Endothelial cell of umbilical vein (primary cell): ENCODE measurements around the gene SH3PXD2A. TPM values are rescaled to one million over a fixed set of nuclear protein-coding genes. Genes with fewer than 3 reads are reported as not detected.

Experiments
- BruUV-seq: library from RNA; stranded (reverse); fragments of 400-500 nt; replicated peaks from 2 replicates; lab custom pipeline; 2021; lab: Mats Ljungman, UMichigan
- CTCF ChIA-PET: fragments of 300-600, 350-600 bp; sonication (Branson Sonifier 250); formaldehyde crosslinking; loops from one replicate; lab custom pipeline; 2021; ENCODE audit warnings: antibody characterized with exemption, inconsistent platforms; lab: Charles Lee
- POLR2A ChIA-PET: fragments of 300-600, 350-600 bp; sonication (Branson Sonifier 250); formaldehyde crosslinking; loops from one replicate; lab custom pipeline; 2021; ENCODE audit warnings: antibody characterized with exemption, inconsistent platforms; lab: Charles Lee
- DNase-seq: peaks from one replicate; pipeline ENCODE4 v3.0.0-alpha.2; 2011; ENCODE audit warnings: low read depth, low spot score
- FAIRE-seq: peaks from 2 replicates; lab custom pipeline; 2011; peaks lifted over from hg19 to GRCh38; lab: Jason Lieb, UNC
- H2AFZ ChIP-seq: 2 replicates; pipeline ENCODE4 v1.6.0; 2012; ENCODE audit warnings: low read depth, low read length, control low read depth, inconsistent platforms
- H3K27ac ChIP-seq: 2 replicates; pipeline ENCODE4 v1.5.1; 2011; ENCODE audit warnings: low read depth, mild to moderate bottlenecking, control low read depth, low read length, moderate library complexity; ENCODE audit not compliant: insufficient read depth
- H3K27me3 ChIP-seq, 2 experiments: 2 replicates each; pipeline versions ENCODE4 v1.6.0 to v1.6.1; 2011; ENCODE audit warnings: low read length in 2 of 2, mixed read lengths in 1 of 2; ENCODE audit not compliant: control insufficient read depth in 2 of 2, insufficient read depth in 2 of 2
- H3K36me3 ChIP-seq, 2 experiments: 2 replicates in 1 of 2; 3 replicates in 1 of 2; pipeline ENCODE4 v1.5.1; 2011; ENCODE audit warnings: low read length in 2 of 2, mild to moderate bottlenecking in 1 of 2, moderate library complexity in 1 of 2; ENCODE audit not compliant: control insufficient read depth in 2 of 2, insufficient read depth in 2 of 2; ENCODE audit errors: extremely low read depth in 1 of 2
- H3K4me1 ChIP-seq: 3 replicates; pipeline ENCODE4 v1.5.1; 2011; ENCODE audit warnings: mild to moderate bottlenecking, low read length; ENCODE audit not compliant: control insufficient read depth, insufficient read depth; ENCODE audit errors: extremely low read depth
- H3K4me2 ChIP-seq: 2 replicates; pipeline ENCODE4 v1.6.1; 2011; ENCODE audit warnings: low read length, control low read depth, mixed read lengths; ENCODE audit not compliant: insufficient read depth
- H3K4me3 ChIP-seq, 3 experiments: fragments of 200-600 bp in 1 of 3; sonication (generic), shearing (Covaris generic) in 1 of 3; replicated peaks in 1 of 3; 2 replicates each; pipeline ENCODE4 v1.5.1; 2011 to 2016; ENCODE audit warnings: control low read depth in 3 of 3, low read length in 3 of 3, mild to moderate bottlenecking in 2 of 3, inconsistent platforms in 1 of 3, low read depth in 1 of 3, moderate library complexity in 1 of 3; ENCODE audit not compliant: insufficient read depth in 1 of 3
- H3K79me2 ChIP-seq: 2 replicates; pipeline ENCODE4 v1.6.0; 2012; ENCODE audit warnings: low read length, inconsistent platforms; ENCODE audit not compliant: control insufficient read depth, insufficient read depth
- H3K9ac ChIP-seq: replicated peaks from 2 replicates; pipeline ENCODE3; 2011; ENCODE audit warnings: low read length, control low read depth; ENCODE audit not compliant: insufficient read depth; ENCODE audit errors: extremely low read depth
- H3K9me1 ChIP-seq: replicated peaks from 3 replicates; pipeline ENCODE4 v1.6.0; 2011; ENCODE audit warnings: mild to moderate bottlenecking, low read length; ENCODE audit not compliant: control insufficient read depth, insufficient read depth; ENCODE audit errors: extremely low read depth
- H3K9me3 ChIP-seq: replicated peaks from 2 replicates; pipeline ENCODE4 v1.5.1; 2012; ENCODE audit warnings: low read length, inconsistent platforms; ENCODE audit not compliant: control insufficient read depth, insufficient read depth
- H4K20me1 ChIP-seq: replicated peaks from 2 replicates; pipeline ENCODE3; 2011; ENCODE audit warnings: mild to moderate bottlenecking, low read length; ENCODE audit not compliant: control insufficient read depth, insufficient read depth; ENCODE audit errors: extremely low read depth
- EZH2 ChIP-seq: IDR thresholded peaks from 2 replicates; pipeline ENCODE4 v1.6.1; 2012; ENCODE audit warnings: borderline replicate concordance, low read depth, mild to moderate bottlenecking, moderate library complexity, low read length, inconsistent platforms; ENCODE audit not compliant: severe bottlenecking
- FOS ChIP-seq: IDR thresholded peaks from 2 replicates; pipeline ENCODE4 v1.6.1; 2011; ENCODE audit warnings: mild to moderate bottlenecking, low read length, moderate library complexity, borderline replicate concordance; ENCODE audit not compliant: insufficient read depth
- GATA2 ChIP-seq: IDR thresholded peaks from 2 replicates; pipeline ENCODE4 v1.7.0; 2011; ENCODE audit warnings: low read depth, mild to moderate bottlenecking, moderate library complexity, mixed read lengths, low read length; ENCODE audit not compliant: insufficient read length, insufficient read depth
- JUN ChIP-seq: IDR thresholded peaks from 2 replicates; pipeline ENCODE4 v1.6.1; 2011; ENCODE audit warnings: borderline replicate concordance, low read depth; ENCODE audit not compliant: insufficient read length, insufficient read depth
- MYC ChIP-seq: IDR thresholded peaks from one replicate; pipeline ENCODE4 v1.6.1; 2011; ENCODE audit warnings: mild to moderate bottlenecking, low read depth, low read length
- POLR2A ChIP-seq: IDR thresholded peaks from 2 replicates; pipeline ENCODE4 v1.6.1; 2012; ENCODE audit warnings: low read depth, mild to moderate bottlenecking, control low read depth, low read length
- POLR2AphosphoS5 ChIP-seq: IDR thresholded peaks from 2 replicates; pipeline ENCODE4 v1.6.1; 2012; ENCODE audit warnings: low read depth, mild to moderate bottlenecking, control low read depth, low read length, moderate library complexity; ENCODE audit not compliant: insufficient read depth
- dilution Hi-C: fragments of 300-500 bp; cut with MboI; formaldehyde crosslinking; loops from one replicate; pipeline ENCODE4 v1.15.0; 2019; ENCODE audit warnings: low sequenced_read_pairs; ENCODE audit not compliant: extremely low pct_ligation_motif_present
- intact Hi-C: fragments of 100-400 bp; cut with micrococcal nuclease; formaldehyde crosslinking; loops from one replicate; pipeline ENCODE4 v1.10.0; 2022
- polyA plus RNA-seq, 4 experiments: library from polyadenylated mRNA; depleted of rRNA in 3 of 4; stranded (reverse) in 3 of 4; unstranded in 1 of 4; fragments of >200 nt; gene quantifications; 2 replicates each; pipeline versions ENCODE4 v1.2.1 to v1.2.3, GENCODE V29; 2011 to 2012; ENCODE audit warnings: missing spikeins in 1 of 4
- total RNA-seq: library from RNA; stranded (reverse); gene quantifications from 2 replicates; pipeline ENCODE4 v1.2.3, GENCODE V29; 2021
- TF ChIP-seq, protein P1 (sequence below): IDR thresholded peaks from 2 replicates; pipeline ENCODE4 v1.6.1; 2011; ENCODE audit not compliant: insufficient read depth, insufficient read length
- TF ChIP-seq, protein P2 (sequence below), 2 donors: IDR thresholded peaks; 1 replicate in 1 of 2; 2 replicates in 1 of 2; pipeline ENCODE4 v1.5.1; 2011; ENCODE audit warnings: low read length in 2 of 2, mild to moderate bottlenecking in 2 of 2, moderate library complexity in 2 of 2, control low read depth in 1 of 2, inconsistent platforms in 1 of 2, low read depth in 1 of 2; ENCODE audit not compliant: insufficient read depth in 1 of 2; ENCODE audit errors: extremely low read depth in 1 of 2

SH3PXD2A gene
- total and polyA plus RNA-seq, 2 donors (not counting 3 experiments of a cell fraction or from before 2014, with no cell fraction given), result 1.4 to 5.1 TPM

DNA sequence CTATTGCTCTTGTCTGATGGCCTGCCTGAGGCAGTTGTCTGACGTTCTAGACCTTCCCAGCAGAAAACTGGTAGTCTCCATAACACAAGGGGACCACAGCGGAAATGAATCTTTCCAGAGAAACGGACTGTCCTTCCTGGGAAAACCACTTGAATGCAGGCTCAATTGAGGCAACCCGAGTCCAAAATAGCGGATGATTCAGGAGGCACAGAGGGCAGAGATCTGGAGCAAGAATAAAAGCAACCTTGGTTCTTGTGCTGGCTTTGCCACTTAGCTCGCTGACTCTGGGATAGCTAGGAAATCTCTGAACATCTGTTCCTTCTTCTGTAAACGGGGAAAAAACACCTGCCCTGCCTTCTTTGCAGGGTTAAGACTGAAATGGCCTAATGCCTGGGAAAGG is 183.0 kb downstream of the SH3PXD2A start:
- H3K9me1 ChIP-seq, result no peaks in the 10 kb centered on the region
- CTCF ChIA-PET, result interaction anchor here (1.2 kb wide), 1 partner anchor 14 kb away, joined by 7 read pairs; no protein-coding TSS in a partner anchor
- dilution Hi-C loops (no loop called here), intact Hi-C loops (no loop called here)
- H4K20me1 ChIP-seq, result no peaks in the 10 kb centered on the region
- no peak overlapping the region for H3K4me3 ChIP-seq
- H2AFZ ChIP-seq, result no peak overlapping the region
- H3K27me3 ChIP-seq, result no peaks in the 10 kb centered on the region
- no peaks in the 10 kb centered on the region for H3K9me3 ChIP-seq
- FAIRE-seq, result no peak
- no peak for DNase-seq
- H3K79me2 ChIP-seq, result no peaks in the 10 kb centered on the region
- no peak for TF ChIP-seq POLR2AphosphoS5
- H3K9ac ChIP-seq, result no peak overlapping the region
- peaks cover 13% of the 10 kb centered on the region for H3K4me1 ChIP-seq
- no peak overlapping the region for H3K4me2 ChIP-seq
- H3K27ac ChIP-seq, result no peak overlapping the region
- H3K36me3 ChIP-seq, result no peaks in the 10 kb centered on the region
- no TSS peak for BruUV-seq
- POLR2A ChIA-PET, result no interaction called here

DNA sequence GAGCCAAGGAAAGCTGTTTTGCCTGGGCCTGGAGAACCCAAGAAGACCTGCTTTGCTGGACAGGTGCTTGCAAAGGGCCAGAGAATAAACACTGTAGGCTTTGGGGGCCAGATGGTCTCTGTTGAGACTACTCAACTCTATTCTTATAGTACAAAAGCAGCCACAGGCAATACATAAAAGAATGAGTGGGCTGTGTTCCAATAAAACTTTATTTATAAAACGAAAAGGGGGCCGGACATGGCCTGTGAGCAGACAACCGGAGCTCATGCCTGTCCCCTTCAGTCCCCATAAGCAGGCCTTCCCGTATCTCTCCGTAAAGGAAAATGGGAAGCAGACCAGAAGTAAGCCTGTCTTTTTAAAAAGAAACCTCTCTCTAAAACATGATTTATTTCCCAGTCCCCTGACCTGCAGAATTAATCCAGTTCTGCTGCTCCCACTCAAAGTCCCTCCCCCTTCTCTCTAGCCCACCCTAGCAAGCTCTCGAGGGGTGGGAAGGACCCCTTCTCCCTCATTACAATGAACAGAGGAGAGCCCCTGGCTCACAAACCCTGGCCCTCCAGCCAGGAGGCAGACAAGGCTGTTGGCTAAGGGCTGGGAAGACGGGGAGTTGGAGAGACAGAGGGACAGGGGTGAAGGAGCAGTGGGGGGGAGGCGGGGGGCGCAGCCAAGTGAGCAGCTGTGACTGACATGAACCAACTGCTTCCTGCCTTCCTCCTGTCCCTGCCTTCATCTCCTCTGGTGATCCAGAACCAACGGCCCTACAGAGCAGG is 184.1 kb downstream of the SH3PXD2A start:
- DNase-seq (no peak), FAIRE-seq (no peak)
- intact Hi-C loops (no loop called here), dilution Hi-C loops (no loop called here)
- no peak overlapping the region for H3K4me2 ChIP-seq
- peaks cover 13% of the 10 kb centered on the region for H3K4me1 ChIP-seq
- no peaks in the 10 kb centered on the region for H3K36me3 ChIP-seq
- no TSS peak for BruUV-seq
- H2AFZ ChIP-seq, result no peak overlapping the region
- H3K4me3 ChIP-seq, result no peak overlapping the region
- TF ChIP-seq JUN, result no peak
- TF ChIP-seq, protein P1, sequence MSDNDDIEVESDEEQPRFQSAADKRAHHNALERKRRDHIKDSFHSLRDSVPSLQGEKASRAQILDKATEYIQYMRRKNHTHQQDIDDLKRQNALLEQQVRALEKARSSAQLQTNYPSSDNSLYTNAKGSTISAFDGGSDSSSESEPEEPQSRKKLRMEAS, result no peak
- TF ChIP-seq GATA2, result no peak
- TF ChIP-seq POLR2A, result no peak
- TF ChIP-seq EZH2, result no peak
- TF ChIP-seq, protein P2, sequence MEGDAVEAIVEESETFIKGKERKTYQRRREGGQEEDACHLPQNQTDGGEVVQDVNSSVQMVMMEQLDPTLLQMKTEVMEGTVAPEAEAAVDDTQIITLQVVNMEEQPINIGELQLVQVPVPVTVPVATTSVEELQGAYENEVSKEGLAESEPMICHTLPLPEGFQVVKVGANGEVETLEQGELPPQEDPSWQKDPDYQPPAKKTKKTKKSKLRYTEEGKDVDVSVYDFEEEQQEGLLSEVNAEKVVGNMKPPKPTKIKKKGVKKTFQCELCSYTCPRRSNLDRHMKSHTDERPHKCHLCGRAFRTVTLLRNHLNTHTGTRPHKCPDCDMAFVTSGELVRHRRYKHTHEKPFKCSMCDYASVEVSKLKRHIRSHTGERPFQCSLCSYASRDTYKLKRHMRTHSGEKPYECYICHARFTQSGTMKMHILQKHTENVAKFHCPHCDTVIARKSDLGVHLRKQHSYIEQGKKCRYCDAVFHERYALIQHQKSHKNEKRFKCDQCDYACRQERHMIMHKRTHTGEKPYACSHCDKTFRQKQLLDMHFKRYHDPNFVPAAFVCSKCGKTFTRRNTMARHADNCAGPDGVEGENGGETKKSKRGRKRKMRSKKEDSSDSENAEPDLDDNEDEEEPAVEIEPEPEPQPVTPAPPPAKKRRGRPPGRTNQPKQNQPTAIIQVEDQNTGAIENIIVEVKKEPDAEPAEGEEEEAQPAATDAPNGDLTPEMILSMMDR (IDR thresholded peaks at IDR 0.05; ENCODE audit: extremely low read depth in 1 of 2, insufficient read depth in 1 of 2, low read depth in 1 of 2, low read length in 2 of 2), result no peak
- no peak for TF ChIP-seq POLR2AphosphoS5
- no peak for TF ChIP-seq MYC
- no peak for TF ChIP-seq FOS
- ChIA-PET POLR2A (no interaction called here), CTCF (interaction anchor here (0.7 to 2.5 kb wide), 2 partner anchors 15 to 106 kb away, joined by 3 to 14 read pairs; no protein-coding TSS in a partner anchor)
- H3K27me3 ChIP-seq, result no peaks in the 10 kb centered on the region
- H4K20me1 ChIP-seq, result no peaks in the 10 kb centered on the region
- no peaks in the 10 kb centered on the region for H3K79me2 ChIP-seq
- H3K27ac ChIP-seq, result no peak overlapping the region
- H3K9me3 ChIP-seq, result no peaks in the 10 kb centered on the region
- H3K9ac ChIP-seq, result no peak overlapping the region
- H3K9me1 ChIP-seq, result no peaks in the 10 kb centered on the region
